ENCODE measurements around the gene CLVS2.

The CLVS2 gene

GRCh38 chr6:123024976-123025375, 28.9 kb downstream of the CLVS2 start:
- no peak for DNase-seq (ENCODE audit: low read depth in 2 of 2)

DNA sequence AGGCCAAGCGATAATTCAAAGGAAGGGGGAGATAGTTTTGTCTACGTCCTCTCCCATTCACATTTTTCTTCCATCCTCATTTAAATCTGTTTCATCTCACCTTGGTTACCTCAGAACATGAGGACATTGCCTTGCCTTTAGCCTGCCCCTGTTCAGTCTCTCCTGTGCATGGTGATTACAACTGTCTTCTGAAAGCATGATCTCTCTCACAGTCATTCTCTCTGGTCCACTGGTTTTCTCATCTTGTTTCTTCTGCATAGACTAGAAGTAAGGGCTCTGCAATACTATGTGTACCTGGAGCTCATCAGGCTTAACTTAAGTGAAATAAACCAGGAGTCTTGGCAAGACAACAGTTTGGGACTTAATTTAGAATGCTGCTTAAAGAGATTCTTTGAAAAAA, 31.4 kb downstream of the CLVS2 start:
- no peak for DNase-seq (ENCODE audit: low read depth in 2 of 2)

GRCh38 chr6:123028263-123028662, 32.2 kb downstream of the CLVS2 start:
- no peak for DNase-seq (ENCODE audit: low read depth in 2 of 2)

- DNase-seq (ENCODE audit: low read depth in 2 of 2), result no peak
These were observed 34.2 kb downstream of the CLVS2 start for GRCh38 chr6:123030282-123030681.

GRCh38 chr6:123036648-123037047, 40.6 kb downstream of the CLVS2 start:
- DNase-seq (ENCODE audit: low read depth in 2 of 2), result no peak

DNA sequence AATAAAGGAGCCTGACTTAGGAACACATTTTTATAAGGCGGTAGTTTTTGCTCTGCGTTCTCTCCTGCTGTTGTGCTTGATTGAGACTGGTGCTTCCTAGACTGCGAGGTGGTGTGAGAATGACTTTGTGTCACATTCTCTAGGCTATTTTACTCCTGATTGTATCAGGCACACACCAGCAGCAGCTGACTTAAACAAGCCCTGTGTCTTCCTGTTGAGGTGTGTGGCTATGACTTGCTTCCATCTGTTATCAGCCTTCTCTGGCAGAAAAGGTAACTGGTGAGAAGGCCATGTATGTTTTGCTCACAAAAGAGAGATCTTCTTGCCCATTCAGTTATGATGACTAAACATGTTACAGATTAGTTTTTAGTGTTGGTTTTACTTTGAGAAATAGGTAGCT, 43.4 kb downstream of the CLVS2 start:
- no peak for DNase-seq (ENCODE audit: low read depth in 2 of 2)

GRCh38 chr6:123042401-123042800, 46.4 kb downstream of the CLVS2 start:
- no peak for DNase-seq (ENCODE audit: low read depth in 2 of 2)

- no peak for DNase-seq (ENCODE audit: low read depth in 2 of 2)
These were observed 48.4 kb downstream of the CLVS2 start for GRCh38 chr6:123044341-123044860.

DNA sequence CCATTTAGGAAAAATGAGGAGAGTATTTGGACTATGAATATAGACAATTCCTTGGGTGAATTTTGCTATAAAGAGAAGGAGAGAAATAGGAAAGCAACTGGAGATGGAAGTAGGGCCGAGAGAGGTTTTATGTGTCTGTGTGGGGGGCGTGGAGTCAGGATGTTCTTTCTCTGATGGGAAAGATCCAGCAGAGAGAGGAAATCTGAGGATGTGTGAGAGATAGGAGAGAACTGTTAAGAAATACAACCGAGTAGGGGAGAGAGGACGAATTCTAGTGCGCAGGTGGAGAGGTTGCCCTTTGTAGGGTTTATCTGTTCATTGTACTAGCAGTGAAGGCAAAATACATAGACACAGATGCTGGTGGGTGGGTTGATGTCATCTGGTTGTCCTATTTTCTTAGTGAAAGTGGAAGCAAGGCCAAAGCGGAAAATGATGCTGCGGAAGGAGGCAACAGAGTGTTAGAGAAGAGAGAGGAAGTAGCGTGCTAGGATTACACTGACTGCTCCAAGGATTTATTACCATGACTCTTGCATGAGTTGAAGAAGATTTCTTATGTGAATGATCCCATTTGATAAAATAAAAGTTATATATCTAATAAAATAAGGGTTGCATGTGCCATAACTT, 57.7 kb downstream of the CLVS2 start:
- DNase-seq (ENCODE audit: low read depth in 2 of 2), result no peak

DNA sequence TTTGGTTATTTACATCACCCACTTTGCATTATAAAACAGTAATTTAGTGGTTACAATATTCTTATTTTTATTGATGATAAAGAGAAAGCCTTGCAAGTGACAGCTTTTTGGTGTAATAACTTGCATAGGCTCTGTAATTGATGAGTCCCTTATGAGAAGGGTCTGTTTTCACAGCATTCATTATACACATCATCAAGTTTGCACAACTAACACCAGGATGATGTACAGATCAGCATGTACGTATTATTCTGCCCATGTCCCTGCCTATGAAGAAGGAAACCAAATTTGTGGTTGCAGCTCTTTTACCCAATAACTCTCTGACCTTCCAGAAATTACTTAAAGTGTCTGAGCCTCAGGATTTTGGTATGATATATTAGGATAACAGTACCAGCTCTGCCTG, 59.2 kb downstream of the CLVS2 start:
- DNase-seq (ENCODE audit: low read depth in 2 of 2), result no peak

DNA sequence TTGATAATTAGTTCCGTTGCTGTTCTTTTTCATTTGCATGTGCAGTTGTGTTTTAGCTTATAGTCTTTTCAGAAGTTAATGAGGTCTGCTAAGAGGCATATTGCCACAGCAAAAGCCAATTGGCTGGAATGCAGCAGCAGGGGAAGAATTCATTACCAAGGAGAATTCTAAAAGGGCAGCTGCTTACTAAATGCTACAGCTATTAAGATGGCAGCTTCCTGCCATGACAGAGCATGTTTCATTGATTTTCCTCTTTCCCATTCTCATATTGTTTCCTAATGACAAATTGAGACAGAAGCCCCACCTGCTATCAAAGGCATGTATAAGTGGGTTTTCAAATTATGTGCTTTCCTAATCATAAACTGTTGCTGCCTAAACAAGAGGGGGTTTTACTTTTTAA, 66.6 kb downstream of the CLVS2 start:
- no peak for DNase-seq (ENCODE audit: low read depth in 2 of 2)

DNA sequence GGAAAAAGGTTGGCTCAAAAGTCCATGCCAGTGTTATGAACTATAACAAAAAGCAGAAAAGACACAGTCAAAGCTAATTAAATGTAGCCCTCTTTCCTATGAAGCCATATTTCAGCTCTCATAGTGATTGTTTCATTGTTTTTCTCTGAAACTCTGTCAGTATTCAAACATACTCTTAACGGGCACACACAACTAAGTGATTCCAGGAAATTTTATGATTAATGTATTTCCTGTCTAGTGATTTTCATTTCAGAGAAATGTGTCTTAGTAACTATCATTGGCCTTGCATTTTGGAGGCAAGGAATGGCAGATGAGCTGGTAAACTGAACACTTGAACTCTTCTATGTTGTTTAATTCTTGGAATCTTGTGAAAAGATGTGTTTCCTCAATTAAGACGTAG, 68.0 kb downstream of the CLVS2 start:
- no peak for DNase-seq (ENCODE audit: low read depth in 2 of 2)

DNA sequence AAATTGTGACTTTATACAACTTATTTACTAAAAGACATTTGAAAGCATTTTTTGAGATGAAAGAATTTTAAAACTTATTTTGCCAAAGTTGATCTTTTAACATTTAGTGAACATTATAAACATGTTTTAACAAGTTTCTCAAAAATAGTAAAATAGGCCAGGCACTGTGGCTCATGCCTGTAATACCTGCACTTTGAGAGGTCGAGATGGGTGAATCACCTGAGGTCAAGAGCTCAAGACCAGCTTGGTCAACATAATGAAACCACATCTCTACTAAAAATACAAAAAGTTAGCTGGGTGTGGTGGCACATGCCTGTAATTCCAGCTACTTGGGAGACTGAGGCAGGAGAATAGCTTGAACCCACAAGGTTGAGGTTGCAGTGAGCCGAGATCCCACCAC, 78.6 kb downstream of the CLVS2 start:
- DNase-seq (ENCODE audit: low read depth in 2 of 2), result no peak

DNA sequence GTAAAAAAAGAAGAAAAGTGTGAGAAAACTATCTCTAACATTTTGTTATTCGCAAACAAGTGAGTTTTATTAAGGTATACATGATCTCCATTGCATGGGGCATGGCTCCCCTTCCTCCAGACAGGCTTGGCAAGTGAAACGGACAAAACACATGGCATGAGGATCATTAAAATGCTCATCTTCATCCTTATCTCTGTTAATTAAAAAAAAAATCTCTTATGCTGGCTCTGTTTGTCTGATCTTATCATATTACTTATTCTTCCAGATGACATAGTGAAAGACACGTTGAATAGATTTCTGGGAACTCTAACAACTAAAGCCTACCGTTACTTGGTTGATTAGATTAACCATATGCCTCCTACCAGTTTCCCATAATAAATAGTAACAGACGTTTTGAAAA, 89.4 kb downstream of the CLVS2 start:
- no peak for DNase-seq (ENCODE audit: low read depth in 2 of 2)

GRCh38 chr6:123089226-123089625, 93.2 kb downstream of the CLVS2 start:
- DNase-seq (ENCODE audit: low read depth in 2 of 2), result no peak

DNA sequence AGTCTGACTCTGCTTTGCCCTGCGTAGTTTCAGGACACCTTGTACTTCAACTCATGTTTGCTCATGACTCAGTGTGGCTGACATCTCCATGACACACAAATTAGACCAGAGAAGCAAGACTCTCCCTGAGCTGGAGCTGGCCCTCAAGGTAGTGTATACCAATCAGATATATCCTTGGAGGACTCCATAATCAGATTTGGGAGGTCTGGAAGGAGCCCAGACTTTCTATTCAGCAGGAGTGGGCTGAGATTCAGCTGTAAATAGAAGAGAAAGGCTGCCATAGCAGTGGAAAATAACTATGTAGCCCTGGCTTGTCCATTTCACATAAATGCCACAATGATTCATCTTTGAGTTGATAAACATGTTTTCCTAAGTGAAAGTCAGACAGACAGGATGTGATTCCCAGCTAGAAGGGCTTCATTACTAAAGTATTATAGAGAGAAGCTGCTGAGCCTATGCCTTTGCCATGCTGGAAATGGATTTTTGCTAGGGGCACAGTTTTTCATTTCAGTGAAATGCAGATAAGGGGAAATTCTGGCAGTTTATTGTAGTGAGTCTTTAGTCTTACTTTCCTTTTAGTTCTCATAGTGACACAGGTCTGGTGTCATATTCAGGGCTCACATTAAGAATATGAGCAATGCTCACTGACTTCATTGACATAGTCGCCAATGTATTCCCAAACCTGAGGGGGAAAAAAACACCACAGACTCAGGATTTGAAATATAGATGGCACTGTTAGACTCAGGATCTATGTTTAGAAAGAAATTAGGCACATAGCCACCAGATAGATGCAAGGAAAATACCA, 95.3 kb downstream of the CLVS2 start:
- no peak for DNase-seq (ENCODE audit: low read depth in 2 of 2)

- no peak for DNase-seq (ENCODE audit: low read depth in 2 of 2)
These were observed 95.8 kb downstream of the CLVS2 start for GRCh38 chr6:123091896-123092271.

GRCh38 chr6:123094795-123095194, 98.8 kb downstream of the CLVS2 start:
- DNase-seq (ENCODE audit: low read depth in 2 of 2), result no peak

GRCh38 chr6:123105561-123105960, 109.5 kb downstream of the CLVS2 start:
- DNase-seq (ENCODE audit: low read depth in 2 of 2), result no peak

- DNase-seq (ENCODE audit: low read depth in 2 of 2), result no peak
These were observed 120.3 kb downstream of the CLVS2 start for GRCh38 chr6:123116370-123116769.

DNA sequence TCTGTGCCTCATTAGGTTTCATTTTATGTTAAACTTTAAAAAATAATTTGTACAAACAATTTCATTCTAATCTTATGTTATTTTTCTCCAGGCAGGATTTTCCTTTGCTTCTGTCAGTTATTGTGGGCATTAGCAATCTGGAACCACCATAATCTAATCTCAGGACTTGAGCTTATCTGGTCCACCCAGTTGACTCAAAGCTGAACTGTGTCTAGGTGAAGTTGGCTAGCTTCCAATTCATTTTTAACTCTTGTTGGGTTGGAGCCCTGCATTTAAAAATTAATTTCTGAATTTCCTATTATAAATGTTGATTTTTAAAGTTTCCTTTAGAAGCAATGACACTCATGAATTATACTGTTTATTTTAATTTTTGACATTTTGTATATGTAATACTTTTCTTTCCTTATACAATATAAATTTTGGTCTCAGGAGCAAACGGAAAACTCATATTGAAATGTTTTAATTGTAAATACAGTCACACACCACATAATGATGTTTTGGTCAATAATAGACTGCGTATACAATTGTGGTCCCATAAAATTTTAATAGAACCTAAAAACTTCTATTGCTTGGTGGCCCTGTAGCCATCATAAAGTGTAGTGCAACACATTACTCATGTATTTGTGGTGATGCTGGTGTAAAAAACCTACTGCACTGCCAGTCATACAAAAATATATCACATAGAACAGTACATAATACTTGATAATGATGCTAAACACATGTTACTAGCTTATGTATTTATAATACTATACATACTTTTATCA, 121.3 kb downstream of the CLVS2 start:
- DNase-seq (ENCODE audit: low read depth in 2 of 2), result no peak

GRCh38 chr6:123118811-123119210, 122.8 kb downstream of the CLVS2 start:
- DNase-seq (ENCODE audit: low read depth in 2 of 2), result no peak

All from stimulated activated CD8-positive, alpha-beta memory T cell treated with anti-CD3 and anti-CD28 coated beads, Interleukin-7, amount 100 ng/mL, for 1 hour (primary cell).